UCSD-AML1 (cell line): ENCODE data around the gene DIDO1.

Source experiments
- DNase-seq: peaks from one replicate; lab custom pipeline; 2025; ENCODE audit not compliant: unreplicated experiment; lab: John Stamatoyannopoulos, UW

The DIDO1 gene

DNA sequence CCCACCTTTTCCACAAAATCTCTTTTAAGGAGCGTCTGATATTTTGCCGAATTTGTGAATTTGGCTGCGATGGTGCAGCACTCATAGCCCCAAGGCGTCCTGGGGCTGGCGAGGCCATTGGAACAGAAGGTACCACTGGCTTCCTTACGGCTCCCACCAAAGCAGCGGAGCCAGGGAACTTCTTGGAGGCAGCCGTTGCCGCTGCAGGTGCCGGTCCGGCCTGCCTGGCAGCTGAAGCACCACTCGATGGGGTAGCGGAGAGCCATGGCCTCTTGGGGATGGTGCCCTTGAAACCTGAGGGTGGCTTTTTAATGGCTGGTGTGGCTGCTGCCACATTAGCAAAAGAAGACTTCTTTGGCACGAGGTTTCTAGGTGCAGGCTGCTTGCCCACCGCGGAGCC lies 29.8 kb downstream of the DIDO1 start:
- no peak for DNase-seq

GRCh38 chr20:62895539-62895938 lies 30.8 kb downstream of the DIDO1 start:
- DNase-seq, result no peak

DNA sequence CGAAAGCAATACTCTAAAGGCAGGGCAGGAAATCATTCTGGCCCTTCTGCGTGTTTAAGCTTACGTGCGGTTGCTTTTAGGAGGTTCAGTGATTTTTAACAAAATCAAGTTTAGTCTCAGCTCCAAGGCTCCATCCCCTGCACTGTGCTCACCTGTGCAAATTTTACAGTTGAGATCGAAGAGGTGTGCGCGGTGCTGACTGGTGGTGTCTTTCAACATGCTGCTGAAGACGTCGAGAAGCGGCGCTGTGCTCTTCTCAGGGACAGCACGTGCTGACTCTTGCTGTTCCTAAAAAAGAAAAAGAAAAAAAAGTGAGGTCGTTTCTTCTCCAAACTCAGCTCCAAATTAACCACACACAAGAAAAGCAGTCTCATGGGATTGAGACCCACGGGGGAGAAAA lies 32.0 kb downstream of the DIDO1 start:
- no peak for DNase-seq

DNA sequence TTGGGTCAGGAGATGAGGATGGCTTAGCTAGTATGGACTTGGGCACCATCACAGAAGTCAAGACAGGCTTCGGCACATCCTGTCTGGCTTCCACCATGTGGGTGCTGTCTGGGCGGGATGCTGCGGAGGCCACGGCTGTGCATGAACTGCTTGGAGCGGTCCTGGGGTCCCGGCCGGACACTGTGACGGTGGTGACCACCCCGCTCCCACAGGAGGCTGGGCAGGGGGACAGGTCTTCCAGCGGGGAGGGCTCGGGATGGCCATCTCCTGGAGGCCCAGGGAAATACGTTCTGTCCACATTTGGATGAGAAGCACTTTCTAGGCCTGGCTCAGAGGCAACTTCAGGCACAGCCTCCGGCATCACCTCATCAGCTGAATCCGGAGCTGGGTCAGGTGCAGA lies 32.6 kb downstream of the DIDO1 start:
- DNase-seq, result no peak

DNA sequence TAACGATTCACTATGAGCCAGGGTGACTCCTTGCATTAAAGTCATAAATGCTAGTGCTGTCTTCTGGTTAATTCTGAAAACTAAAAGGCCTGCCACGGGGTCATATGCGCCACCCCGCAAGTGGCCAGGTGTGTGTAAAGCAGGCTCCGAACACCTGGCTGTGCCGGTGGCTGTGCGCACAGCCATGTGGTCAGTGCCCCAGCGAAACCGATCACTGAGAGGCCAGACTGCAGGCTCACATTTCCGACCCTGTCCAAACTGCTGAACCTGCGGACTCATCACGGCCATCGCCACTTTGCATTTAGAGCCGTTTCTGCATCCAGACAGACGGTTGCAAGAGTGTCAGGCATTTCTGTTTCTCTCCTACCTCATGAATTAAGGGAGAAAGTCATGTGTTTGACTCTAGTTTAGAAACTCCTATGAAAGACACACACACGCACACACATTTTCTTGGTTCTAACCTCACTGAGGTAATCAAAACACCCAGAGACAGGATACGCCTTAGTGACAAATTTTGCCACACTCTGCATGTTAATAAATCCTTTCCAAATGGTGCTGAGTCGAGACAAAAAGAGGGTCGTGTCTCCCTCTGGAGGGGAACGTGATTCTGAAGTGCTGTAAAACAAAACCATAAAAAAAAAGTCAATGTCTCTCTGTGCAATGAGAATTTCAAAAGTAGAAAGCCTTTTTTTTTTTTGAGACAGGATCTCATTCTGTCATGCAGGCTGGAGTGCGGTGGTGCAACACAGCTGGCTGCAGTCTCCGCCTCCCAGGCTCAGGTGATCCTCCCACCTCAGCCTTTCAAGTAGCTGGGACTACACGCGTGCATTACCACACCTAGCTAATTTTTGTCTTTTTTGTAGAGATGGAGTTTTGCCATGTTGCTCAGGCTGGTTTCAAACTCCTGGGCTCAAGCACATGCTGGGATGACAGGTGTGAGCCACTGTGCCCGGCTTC lies 33.7 kb downstream of the DIDO1 start:
- DNase-seq, result no peak

DNA sequence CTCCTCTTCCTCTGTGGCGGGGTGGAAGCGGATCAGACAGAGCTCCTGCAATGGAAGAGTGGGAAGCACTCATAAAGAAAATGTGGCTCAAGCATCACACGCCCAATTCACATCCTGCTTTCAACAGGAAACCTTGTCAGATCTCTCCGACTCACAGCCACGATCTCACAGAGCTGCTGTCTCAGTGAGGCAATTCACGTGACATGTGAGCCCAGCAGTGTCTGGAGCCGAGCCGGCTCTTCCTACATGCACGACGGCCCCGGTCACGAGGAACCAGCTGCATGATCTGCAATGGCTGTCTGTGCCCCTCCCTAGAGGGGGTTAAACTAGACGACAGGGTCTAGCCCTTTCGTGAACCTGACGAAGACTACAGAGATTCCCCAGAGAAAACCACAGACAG lies 35.2 kb downstream of the DIDO1 start:
- no peak for DNase-seq

GRCh38 chr20:62890444-62890843 lies 35.9 kb downstream of the DIDO1 start:
- no peak for DNase-seq

- DNase-seq, result no peak
Observed at GRCh38 chr20:62889871-62890270, 36.4 kb downstream of the DIDO1 start.

DNA sequence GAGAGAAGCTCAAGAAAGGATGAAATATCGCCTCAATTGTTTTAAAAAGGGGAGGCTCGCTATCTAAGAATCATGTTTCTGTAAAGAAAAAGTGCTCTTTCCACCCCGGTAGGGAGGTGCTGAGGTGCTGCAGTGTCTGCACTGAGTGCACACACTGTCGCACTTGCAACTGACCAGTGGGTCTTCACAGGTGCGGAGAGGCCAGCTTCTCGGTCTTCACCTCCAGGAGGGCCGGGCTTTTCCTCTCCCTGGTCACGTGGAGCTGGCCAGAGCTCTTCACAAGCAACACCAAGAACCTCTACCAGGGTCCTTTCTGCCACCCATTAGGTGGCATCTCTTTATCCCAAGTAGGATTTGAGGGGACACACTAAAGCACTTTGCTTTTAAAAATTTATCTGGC lies 36.9 kb downstream of the DIDO1 start:
- no peak for DNase-seq

- DNase-seq, result no peak
Observed at GRCh38 chr20:62888910-62889309, 37.4 kb downstream of the DIDO1 start.

DNA sequence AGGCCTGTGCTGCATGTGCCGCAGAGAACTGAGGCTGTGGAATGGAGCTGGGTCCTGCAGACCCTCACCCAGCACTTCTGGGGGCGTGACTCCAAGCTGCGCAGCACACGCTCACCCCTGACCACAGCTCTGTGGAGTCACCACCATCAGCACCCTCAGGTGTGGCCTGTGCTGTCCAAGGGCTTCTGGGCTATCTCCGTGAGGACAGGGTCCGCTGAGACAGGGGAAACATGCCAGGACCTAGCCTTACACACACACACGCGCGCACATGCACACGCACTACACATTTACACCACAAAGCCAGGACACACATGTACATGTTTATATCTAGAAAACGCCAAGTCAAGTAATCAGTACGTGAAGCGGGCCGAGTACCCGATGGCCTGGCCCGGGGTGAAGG lies 37.9 kb downstream of the DIDO1 start:
- no peak for DNase-seq

- no peak for DNase-seq
Observed at GRCh38 chr20:62887860-62888239, 38.5 kb downstream of the DIDO1 start.

DNA sequence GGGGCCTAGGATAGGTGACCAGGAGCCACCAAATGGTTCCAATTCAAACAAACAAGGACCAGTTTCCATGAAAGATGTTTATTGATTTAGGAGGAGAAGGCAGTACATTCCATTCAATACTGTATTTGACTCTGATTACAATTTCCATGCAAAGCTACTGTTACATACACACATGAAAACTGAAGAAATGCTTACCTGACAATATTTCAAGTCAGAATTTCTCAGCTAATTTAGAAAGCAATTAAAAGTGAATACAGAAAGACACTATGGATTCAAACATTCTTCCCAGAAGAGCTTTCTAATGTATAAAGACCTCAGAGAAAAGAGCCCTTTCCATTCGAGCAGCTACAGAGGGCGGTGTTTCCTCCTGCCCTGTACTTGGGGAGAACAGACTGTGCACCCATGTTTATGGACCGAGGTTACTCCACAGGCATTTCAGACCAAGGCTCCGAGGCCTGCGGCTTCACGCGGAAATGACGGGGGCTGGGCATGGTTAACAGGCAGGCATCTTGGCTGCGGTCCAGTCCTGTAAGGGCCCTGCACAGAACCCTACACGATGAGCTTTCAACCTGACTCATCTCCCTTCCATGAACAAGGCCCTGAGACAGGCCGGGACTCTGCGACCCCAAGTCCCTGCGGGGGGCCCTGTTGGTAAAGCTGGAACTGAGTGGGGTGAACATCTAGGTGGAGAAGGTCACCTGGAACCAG lies 39.0 kb downstream of the DIDO1 start:
- no peak for DNase-seq

DNA sequence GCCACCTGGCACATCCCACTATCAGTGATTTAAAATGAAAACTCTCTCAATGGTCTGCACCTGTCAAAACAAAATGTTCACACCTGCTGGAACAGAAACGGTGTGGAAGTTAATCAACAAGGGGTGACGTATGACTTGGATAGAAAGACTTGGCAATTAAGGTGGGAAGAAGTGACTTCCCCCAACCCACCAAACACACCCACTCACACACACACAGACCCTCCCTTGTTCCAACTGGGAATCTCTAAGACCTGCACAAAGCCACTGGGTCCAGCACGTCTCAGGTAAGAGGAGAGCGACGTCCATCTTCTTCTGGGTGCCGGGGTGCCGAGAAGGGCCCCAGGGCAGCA lies 39.6 kb downstream of the DIDO1 start:
- DNase-seq, result no peak

DNA sequence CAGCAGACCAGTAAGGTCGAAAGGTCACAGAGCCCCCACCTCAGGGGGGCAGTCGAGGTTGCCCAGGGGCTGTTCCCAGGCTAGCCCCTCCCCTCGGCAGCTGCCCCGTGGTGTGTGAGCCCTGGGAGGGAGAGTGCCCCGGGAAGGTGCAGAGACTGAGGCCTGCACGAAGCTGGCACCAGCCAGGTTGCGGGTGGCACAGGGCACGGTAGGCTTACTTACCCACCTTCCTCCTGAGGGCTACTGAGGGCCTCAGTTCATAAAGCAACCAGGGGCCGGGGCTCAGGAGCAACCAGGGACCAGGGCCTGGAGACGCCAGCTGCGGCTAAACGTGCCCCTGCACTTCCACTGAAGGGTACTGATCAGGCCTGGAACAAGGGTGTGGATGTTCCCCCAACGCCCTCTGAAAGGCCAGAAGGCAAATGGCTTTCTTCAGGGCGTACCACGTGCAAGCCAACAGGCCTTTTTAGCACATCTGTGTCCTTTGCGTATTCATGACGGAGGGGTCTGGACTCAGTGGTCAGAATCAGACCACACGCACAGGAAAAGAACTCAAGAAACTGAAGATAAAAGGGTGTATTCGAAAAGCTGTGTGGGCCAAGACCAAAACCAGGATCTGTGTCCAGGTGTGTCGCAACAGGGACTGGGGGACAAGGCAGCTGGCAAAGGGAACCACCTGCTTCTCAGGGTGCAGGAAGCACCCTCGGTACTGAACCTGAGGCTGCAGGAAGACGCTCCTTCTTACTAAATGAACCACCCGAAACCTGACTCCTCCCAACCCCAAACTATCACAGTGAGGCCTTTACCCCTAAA lies 40.2 kb downstream of the DIDO1 start:
- no peak for DNase-seq

DNA sequence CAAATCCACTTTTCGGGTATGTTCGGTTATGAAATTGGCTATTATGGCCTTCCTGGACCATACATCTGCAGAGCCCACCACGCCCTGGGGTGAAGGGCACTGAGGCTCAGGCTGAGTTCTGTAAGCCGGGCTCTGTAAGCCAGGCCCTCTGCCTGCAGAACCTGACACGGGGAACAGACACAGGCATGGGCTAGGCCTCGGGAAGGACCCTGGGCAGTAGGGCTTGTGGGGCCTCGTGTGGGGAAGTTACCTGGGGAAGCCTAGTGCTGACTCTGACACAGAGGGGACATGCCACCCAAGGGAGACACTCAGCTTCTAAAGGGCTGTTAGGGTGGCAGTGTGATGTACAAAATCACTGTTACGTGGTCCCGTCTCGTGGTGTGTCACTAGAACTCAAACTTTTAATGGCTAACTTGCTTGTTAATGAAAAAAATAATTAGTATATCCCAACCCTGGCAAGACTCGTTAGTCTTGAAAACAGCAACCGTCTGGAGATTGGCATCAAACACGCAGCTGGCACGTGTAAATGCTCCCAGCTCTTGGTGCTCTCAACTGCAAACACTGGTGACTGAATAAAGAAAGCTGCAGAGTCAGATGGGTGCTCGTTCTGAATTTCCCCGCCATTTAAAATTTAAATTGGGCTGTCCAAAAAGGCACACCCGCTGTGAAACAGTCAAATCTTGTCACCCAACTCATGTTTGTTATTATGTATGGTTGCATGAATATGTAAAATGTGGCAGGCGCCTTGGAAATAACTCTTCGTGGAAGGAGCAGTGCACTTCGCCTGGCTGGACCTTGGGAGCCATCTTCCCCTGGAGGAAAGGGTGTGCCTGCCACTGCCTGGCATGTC lies 41.0 kb downstream of the DIDO1 start:
- no peak for DNase-seq

GRCh38 chr20:62884556-62884955 lies 41.7 kb downstream of the DIDO1 start:
- no peak for DNase-seq

GRCh38 chr20:62882426-62882825 lies 43.9 kb downstream of the DIDO1 start:
- DNase-seq, result no peak

- no peak for DNase-seq
Observed at GRCh38 chr20:62881662-62882395, 44.5 kb downstream of the DIDO1 start.
